GM12878 (cell line): ENCODE results near the gene UCP1. TPM values are rescaled to one million over a fixed set of nuclear protein-coding genes. Genes with fewer than 3 reads are reported as not detected.

Source experiments
- polyA plus RNA-seq, 11 experiments: library from polyadenylated mRNA; depleted of rRNA in 4 of 11; unstranded in 6 of 11; stranded (reverse) in 5 of 11; fragments of >200 nt; fragmentation: Nextera tagmentation in 4 of 11; fragmentation: Illumina TruSeq in 1 of 11; extraction: Ambion mirVana in 4 of 11; extraction: Trizol in 1 of 11; gene quantifications; 1 replicate in 1 of 11; 2 replicates in 10 of 11; pipeline versions ENCODE4 v1.2.1 to v1.2.3, GENCODE V29; 2011 to 2016; ENCODE audit warnings: inconsistent platforms in 2 of 11, missing spikeins in 2 of 11, low read depth in 1 of 11
- small RNA-seq: library from RNA; depleted of rRNA; stranded (forward); fragments of <200 nt; gene quantifications from one replicate; pipeline ENCODE3, GENCODE V24; 2014
- total RNA-seq, 4 experiments: library from RNA; depleted of rRNA in 3 of 4; stranded (reverse); fragments of >200 nt in 3 of 4; fragmentation: Illumina TruSeq in 1 of 4; extraction: Trizol in 1 of 4; gene quantifications; 2 replicates each; pipeline versions ENCODE4 v1.2.1 to v1.2.3, GENCODE V29; 2013 to 2021

The UCP1 gene
- total and polyA plus RNA-seq, 10 of the 15 experiments (the other 5 are each of a cell fraction or from before 2014, with no cell fraction given): not detected

Small RNA genes lying within 50 kb of the gene (small RNA-seq; reads per million reads assigned to genes)
- gene AC108019.1: not detected
- not detected for gene RN7SL152P

Other genes with a start within 250 kb of the UCP1 start
- 28.2 and 40.6 TPM in 2 replicates for gene SCOC, start 195.3 kb downstream of the UCP1 start, total RNA-seq (2014; rRNA removed)
- 49.3 and 51.9 TPM in 2 replicates for gene SCOC, start 195.3 kb downstream of the UCP1 start, total RNA-seq (2014; rRNA removed; fragmentation: Illumina TruSeq; extraction: Trizol)
- 38.3 and 39.3 TPM in 2 replicates for gene SCOC, start 195.3 kb downstream of the UCP1 start, total RNA-seq (2021)
- 50.8 and 99.7 TPM in 2 replicates for gene SCOC, start 195.3 kb downstream of the UCP1 start, polyA plus RNA-seq (2011; rRNA removed)
- 57.2 and 82.5 TPM in 2 replicates for gene SCOC, start 195.3 kb downstream of the UCP1 start, polyA plus RNA-seq (2014; fragmentation: Illumina TruSeq; extraction: Trizol)
- 100 to 1,000 TPM; 118 to 154 TPM for gene SCOC, start 195.3 kb downstream of the UCP1 start, polyA plus RNA-seq (2014; fragmentation: Nextera tagmentation; extraction: Ambion mirVana)
- gene SCOC, start 195.3 kb downstream of the UCP1 start, polyA plus RNA-seq (2014; rRNA removed): 24.2 and 38.0 TPM in 2 replicates
- gene SCOC, start 195.3 kb downstream of the UCP1 start, polyA plus RNA-seq (2016; fragmentation: Nextera tagmentation; extraction: Ambion mirVana): 100 to 1,000 TPM in 1 of 2 experiments, 10 to 100 TPM in 1; 92.5 to 106 TPM
- gene CLGN, start 141.3 kb downstream of the UCP1 start, total RNA-seq (2014; rRNA removed): 0.51 and 0.60 TPM in 2 replicates
- 1.0 and 1.1 TPM in 2 replicates for gene CLGN, start 141.3 kb downstream of the UCP1 start, total RNA-seq (2014; rRNA removed; fragmentation: Illumina TruSeq; extraction: Trizol)
- 0.61 and 0.64 TPM in 2 replicates for gene CLGN, start 141.3 kb downstream of the UCP1 start, total RNA-seq (2021)
- gene CLGN, start 141.3 kb downstream of the UCP1 start, polyA plus RNA-seq (2011; rRNA removed): 0.06 and 0.11 TPM in 2 replicates
- 0.87 and 1.5 TPM in 2 replicates for gene CLGN, start 141.3 kb downstream of the UCP1 start, polyA plus RNA-seq (2014; fragmentation: Illumina TruSeq; extraction: Trizol)
- gene CLGN, start 141.3 kb downstream of the UCP1 start, polyA plus RNA-seq (2014; fragmentation: Nextera tagmentation; extraction: Ambion mirVana): under 1 TPM; 0.53 to 0.73 TPM
- gene CLGN, start 141.3 kb downstream of the UCP1 start, polyA plus RNA-seq (2014; rRNA removed): 0.27 and 0.55 TPM in 2 replicates
- under 1 TPM; 0.59 to 0.71 TPM for gene CLGN, start 141.3 kb downstream of the UCP1 start, polyA plus RNA-seq (2016; fragmentation: Nextera tagmentation; extraction: Ambion mirVana)
- gene MGAT4D, start 70.7 kb downstream of the UCP1 start, total RNA-seq (2014; rRNA removed): not detected in 2 replicates
- gene MGAT4D, start 70.7 kb downstream of the UCP1 start, total RNA-seq (2014; rRNA removed; fragmentation: Illumina TruSeq; extraction: Trizol): not detected in 2 replicates
- not detected in 2 replicates for gene MGAT4D, start 70.7 kb downstream of the UCP1 start, total RNA-seq (2021)
- gene MGAT4D, start 70.7 kb downstream of the UCP1 start, polyA plus RNA-seq (2011; rRNA removed): not detected in 2 replicates
- gene MGAT4D, start 70.7 kb downstream of the UCP1 start, polyA plus RNA-seq (2014; fragmentation: Illumina TruSeq; extraction: Trizol): not detected in 2 replicates
- not detected for gene MGAT4D, start 70.7 kb downstream of the UCP1 start, polyA plus RNA-seq (2014; fragmentation: Nextera tagmentation; extraction: Ambion mirVana)
- gene MGAT4D, start 70.7 kb downstream of the UCP1 start, polyA plus RNA-seq (2014; rRNA removed): not detected in 2 replicates
- gene MGAT4D, start 70.7 kb downstream of the UCP1 start, polyA plus RNA-seq (2016; fragmentation: Nextera tagmentation; extraction: Ambion mirVana): not detected
- 9.8 and 15.0 TPM in 2 replicates for gene ELMOD2, start 44.8 kb downstream of the UCP1 start, total RNA-seq (2014; rRNA removed)
- gene ELMOD2, start 44.8 kb downstream of the UCP1 start, total RNA-seq (2014; rRNA removed; fragmentation: Illumina TruSeq; extraction: Trizol): 16.6 and 17.7 TPM in 2 replicates
- 14.4 and 15.0 TPM in 2 replicates for gene ELMOD2, start 44.8 kb downstream of the UCP1 start, total RNA-seq (2021)
- 13.8 and 26.9 TPM in 2 replicates for gene ELMOD2, start 44.8 kb downstream of the UCP1 start, polyA plus RNA-seq (2011; rRNA removed)
- 11.7 and 13.9 TPM in 2 replicates for gene ELMOD2, start 44.8 kb downstream of the UCP1 start, polyA plus RNA-seq (2014; fragmentation: Illumina TruSeq; extraction: Trizol)
- 1 to 10 TPM; 6.5 to 7.9 TPM for gene ELMOD2, start 44.8 kb downstream of the UCP1 start, polyA plus RNA-seq (2014; fragmentation: Nextera tagmentation; extraction: Ambion mirVana)
- gene ELMOD2, start 44.8 kb downstream of the UCP1 start, polyA plus RNA-seq (2014; rRNA removed): 10.4 and 12.4 TPM in 2 replicates
- gene ELMOD2, start 44.8 kb downstream of the UCP1 start, polyA plus RNA-seq (2016; fragmentation: Nextera tagmentation; extraction: Ambion mirVana): 10 to 100 TPM; 16.2 to 16.7 TPM
- 11.5 and 14.1 TPM in 2 replicates for gene TBC1D9, start 187.4 kb upstream of the UCP1 start, total RNA-seq (2014; rRNA removed)
- 10.5 and 10.9 TPM in 2 replicates for gene TBC1D9, start 187.4 kb upstream of the UCP1 start, total RNA-seq (2014; rRNA removed; fragmentation: Illumina TruSeq; extraction: Trizol)
- 12.9 and 14.9 TPM in 2 replicates for gene TBC1D9, start 187.4 kb upstream of the UCP1 start, total RNA-seq (2021)
- 2.8 and 3.4 TPM in 2 replicates for gene TBC1D9, start 187.4 kb upstream of the UCP1 start, polyA plus RNA-seq (2011; rRNA removed)
- 11.4 and 11.8 TPM in 2 replicates for gene TBC1D9, start 187.4 kb upstream of the UCP1 start, polyA plus RNA-seq (2014; fragmentation: Illumina TruSeq; extraction: Trizol)
- gene TBC1D9, start 187.4 kb upstream of the UCP1 start, polyA plus RNA-seq (2014; fragmentation: Nextera tagmentation; extraction: Ambion mirVana): 1 to 10 TPM in 1 of 2 experiments, under 1 TPM in 1; 0.87 to 1.4 TPM
- gene TBC1D9, start 187.4 kb upstream of the UCP1 start, polyA plus RNA-seq (2014; rRNA removed): 8.2 and 9.8 TPM in 2 replicates
- 1 to 10 TPM; 3.4 to 4.5 TPM for gene TBC1D9, start 187.4 kb upstream of the UCP1 start, polyA plus RNA-seq (2016; fragmentation: Nextera tagmentation; extraction: Ambion mirVana)